Measurements from ENCODE around the gene ST3GAL3.

ST3GAL3 gene

DNA sequence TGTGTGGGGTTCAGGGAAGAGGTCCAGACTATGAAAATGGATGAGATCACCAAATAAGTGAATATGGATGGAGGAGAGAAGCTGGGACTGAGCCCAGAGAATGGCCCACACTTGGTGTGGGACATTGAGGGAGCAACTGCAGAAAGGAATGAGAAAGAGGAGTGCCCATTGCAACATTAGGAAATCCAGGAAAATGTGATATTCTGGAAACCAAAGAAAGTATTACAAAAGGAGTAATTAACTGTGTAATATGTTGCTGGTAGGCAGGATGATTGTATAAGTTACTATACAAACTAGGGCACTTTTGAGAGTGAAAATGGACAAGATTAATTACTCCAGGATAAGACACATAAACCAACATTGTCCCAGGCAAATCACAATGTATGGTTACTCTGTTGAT is 166.5 kb downstream of the ST3GAL3 start:
- no peak for DNase-seq (ENCODE audit: low read depth in 1 of 2, low spot score in 1 of 2)

DNA sequence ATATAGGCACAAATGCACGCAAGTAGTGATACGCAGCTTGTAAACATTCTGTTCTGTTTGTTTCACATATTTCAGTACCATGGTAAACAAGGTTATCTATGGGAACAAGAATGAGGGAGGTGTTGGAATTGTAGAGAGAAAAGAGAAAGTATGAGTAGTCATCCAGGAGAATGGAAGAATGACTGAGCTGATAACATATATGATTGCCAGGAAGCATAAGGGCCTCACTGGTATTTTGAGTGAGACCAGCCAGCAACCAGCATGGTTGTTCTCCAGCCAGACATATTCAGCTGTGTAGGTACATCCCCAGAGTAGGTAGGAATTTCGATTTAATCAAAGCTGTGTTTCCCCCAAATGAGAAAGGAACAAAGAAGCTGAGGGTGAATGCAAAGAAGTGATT is 167.4 kb downstream of the ST3GAL3 start:
- DNase-seq (ENCODE audit: low read depth in 1 of 2, low spot score in 1 of 2): no peak

DNA sequence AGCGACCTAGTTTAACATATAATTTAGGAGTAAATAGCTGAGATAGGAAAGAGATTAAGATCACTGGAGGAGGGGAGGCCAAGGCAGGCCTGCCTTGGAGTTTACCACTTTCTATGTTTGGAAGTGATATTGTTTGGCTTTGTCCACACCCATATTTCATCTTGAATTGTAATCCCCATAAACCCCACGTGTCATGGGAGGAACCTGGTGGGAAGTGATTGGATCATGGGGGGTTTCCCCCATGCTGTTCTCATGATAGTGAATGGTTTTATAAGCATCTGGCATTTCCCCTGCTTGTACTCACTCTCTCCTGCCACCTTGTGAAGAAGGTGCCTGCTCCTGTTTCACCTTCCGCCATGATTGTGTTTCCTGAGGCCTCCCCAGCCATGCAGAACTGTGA is 168.0 kb downstream of the ST3GAL3 start:
- DNase-seq (ENCODE audit: low read depth in 1 of 2, low spot score in 1 of 2): no peak

DNA sequence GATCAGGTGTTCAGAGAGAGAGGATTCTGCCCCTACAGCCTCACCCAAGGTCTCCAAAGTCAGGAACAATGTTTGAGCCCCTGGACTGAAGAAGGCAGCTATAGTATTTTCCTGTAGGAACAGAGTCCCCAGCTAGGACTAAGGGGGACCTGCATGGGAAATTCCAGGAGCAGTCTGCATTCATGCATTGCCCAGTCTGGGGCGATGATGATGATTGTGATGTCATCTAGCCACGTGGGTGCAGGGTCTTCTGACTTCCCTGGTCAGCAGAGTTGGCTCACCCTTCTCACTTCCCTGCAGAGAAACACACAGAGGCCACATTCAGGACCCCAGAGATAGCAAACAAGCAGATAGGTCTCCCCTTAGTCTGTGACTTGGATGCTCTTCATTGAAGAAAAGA is 169.8 kb downstream of the ST3GAL3 start:
- no peak for DNase-seq (ENCODE audit: low read depth in 1 of 2, low spot score in 1 of 2)

DNA sequence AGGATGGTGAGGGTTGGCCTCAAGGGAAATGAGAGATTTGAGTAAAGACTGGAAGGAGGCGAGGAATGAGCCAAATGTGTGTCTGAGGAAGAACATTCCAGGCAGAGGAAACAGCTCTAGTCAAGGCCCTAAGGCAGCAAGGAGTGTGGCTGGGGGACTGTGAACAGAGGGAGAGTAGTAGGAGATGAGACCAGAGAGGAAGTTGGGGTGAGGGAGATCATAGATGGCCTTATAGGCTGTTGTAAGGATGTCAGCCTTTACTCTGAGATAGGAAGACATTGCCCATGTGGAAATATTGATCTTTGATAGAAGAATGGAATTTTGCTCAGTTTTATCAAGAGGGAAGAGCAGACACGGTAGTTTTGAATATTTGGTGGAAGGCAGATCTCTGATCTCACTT is 171.1 kb downstream of the ST3GAL3 start:
- DNase-seq (ENCODE audit: low read depth in 1 of 2, low spot score in 1 of 2): no peak

DNA sequence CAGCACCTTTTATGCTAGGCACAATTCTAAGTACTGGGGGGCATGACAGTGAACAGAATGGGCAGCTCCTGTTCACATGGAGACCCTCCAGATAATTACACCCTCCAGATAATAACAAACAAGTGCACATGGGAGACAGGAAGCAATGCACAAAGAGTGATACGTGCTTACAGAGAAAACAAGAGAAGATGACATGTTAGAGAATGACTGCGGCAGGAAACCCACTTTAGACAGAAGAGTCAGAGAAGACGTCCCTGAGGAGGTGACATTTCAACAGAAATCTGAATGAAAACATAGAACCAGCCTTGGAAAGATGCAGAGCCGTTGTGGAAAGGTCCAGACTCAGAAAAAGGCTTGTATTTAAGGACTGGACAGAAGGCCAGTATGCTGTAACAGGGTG is 171.5 kb downstream of the ST3GAL3 start:
- DNase-seq (ENCODE audit: low read depth in 1 of 2, low spot score in 1 of 2): no peak

DNA sequence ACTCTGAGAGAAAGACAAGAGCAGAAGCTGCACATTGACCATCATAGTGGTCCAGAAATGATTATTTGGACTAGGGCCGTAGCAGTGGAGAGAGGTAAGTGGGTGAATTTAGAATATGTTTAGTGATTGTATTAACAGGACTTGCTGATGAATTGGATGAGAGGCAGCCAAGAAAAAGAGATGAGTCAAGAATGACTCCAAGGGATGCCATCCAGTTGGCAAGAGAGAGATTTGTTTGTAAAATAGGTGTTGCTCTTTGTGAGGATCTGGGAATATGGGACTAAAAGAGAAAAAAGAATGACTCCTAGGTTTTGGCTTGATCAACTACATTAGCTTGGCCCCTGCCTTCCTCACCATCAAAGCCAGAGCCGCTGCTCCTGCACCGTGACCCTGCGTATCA is 172.1 kb downstream of the ST3GAL3 start:
- no peak for DNase-seq (ENCODE audit: low read depth in 1 of 2, low spot score in 1 of 2)

DNA sequence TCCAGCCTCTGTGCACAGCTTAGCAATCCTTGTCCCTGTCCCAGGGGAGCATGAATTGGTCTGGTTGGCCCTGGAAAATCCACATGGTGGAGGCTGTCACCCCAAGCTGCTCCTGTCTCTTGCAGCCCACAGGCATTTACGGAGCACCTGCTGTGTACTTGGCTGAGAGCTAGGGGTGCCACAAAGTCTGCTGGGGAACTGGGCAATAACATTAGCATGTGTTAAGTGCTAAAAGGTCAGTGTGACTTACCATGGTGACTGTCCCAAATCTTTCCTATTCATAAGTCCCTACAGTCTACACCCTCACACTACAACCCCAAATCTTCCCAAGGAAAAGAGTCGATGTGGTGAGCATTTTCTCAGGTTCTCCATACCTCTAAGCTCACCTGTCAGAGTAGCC is 172.7 kb downstream of the ST3GAL3 start:
- no peak for DNase-seq (ENCODE audit: low read depth in 1 of 2, low spot score in 1 of 2)

DNA sequence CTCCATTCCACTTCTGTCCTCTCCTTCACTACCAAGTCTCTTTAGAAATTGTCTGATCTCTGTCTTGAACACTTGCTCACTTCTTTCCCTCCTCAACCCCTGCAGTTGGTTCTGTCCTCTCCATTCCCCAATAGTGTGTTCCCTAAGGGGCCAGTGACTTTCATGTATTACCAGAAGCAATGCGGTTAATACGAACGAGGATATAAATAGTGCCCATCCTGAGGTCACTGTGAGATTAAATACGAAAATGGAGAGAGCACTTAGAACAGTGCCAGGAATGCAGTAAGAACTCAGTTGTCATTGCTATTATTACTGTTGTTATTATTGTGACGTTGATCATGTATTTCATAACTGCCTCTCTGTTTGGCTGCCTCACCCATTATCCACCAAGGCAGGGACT is 173.3 kb downstream of the ST3GAL3 start:
- DNase-seq (ENCODE audit: low read depth in 1 of 2, low spot score in 1 of 2): no peak

DNA sequence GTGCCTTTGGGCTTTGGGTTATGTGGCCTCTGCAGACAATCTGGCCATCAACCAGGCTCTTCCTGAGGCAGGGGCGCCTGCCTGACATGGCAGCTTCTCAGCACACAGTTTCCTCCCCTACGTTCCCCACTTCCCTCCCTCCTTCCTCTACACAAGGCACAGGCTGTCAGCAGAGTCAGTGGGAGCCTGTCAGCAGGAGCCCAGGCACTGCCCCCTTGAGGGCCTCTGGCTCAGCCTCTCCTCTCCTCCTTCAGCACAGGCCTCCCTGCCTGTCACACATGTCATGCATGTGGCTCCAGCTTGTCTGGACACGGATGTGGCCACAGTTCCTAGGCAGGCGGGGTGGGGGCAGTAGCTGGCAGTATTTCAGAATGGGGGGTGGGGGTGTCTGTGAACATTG is 174.1 kb downstream of the ST3GAL3 start:
- DNase-seq (ENCODE audit: low read depth in 1 of 2, low spot score in 1 of 2): no peak

DNA sequence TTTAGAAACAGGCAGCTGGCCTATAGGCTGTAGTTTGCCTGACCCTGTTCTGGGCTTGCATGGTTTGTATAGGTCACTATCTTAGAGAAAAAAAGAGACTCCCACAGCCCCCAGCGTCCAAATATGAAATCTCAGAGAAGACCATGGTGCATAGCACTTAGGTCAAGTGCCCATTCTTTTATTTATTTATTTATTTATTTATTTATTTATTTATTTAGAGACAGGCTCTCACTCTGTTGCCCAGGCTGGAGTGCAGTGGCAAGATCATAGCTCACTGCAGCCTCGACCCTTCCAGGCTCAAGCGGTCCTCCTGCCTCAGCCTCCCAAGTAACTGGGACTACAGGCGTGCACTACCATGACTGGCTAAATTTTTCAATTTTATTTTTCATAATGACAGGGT is 175.4 kb downstream of the ST3GAL3 start:
- no peak for DNase-seq (ENCODE audit: low read depth in 1 of 2, low spot score in 1 of 2)

DNA sequence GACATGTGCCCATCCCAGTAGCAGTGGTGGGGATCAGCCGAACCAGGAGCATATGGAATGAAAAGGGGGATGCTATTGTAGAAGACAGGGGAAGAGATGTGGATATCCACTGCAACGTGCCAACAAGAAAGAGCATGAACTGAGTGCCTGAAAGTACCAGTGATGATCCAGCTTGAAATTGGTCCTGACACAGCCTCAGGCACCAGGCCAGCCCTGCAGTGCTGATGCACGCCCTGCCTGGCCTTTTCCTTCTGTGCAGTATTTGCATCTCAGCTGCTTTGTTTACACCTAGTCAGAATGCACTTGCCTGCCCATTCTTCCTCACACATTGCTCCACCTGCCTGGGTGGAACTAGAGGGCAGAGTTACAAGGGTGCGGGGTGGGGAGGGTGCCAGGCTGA is 176.0 kb downstream of the ST3GAL3 start:
- DNase-seq (ENCODE audit: low read depth in 1 of 2, low spot score in 1 of 2): no peak

DNA sequence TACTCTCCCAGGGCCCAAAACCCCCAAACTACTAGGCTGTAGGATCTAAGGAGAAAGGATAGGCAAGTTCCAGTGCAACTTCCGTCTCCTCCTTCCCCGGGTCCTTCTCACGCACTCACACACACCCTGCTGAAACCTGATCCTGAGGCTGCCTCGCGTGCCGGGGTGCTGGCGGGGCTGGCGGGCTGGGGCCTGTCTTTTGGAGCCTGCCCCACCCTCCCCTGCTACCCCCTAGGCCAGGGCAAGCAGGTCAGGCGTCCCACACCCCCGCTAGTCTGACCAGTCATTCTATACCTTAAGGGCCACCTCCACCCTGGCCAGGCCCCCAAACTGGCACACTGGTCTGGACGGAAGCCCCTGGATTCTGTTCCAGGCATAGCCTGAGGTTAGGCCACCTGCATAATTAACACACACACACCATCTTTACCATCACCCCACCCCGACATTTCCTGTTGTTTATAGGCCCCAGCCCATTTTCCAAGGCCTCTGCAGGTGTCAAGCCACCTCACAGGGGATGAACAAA is 178.0 kb downstream of the ST3GAL3 start:
- DNase-seq (ENCODE audit: low read depth in 1 of 2, low spot score in 1 of 2): no peak

DNA sequence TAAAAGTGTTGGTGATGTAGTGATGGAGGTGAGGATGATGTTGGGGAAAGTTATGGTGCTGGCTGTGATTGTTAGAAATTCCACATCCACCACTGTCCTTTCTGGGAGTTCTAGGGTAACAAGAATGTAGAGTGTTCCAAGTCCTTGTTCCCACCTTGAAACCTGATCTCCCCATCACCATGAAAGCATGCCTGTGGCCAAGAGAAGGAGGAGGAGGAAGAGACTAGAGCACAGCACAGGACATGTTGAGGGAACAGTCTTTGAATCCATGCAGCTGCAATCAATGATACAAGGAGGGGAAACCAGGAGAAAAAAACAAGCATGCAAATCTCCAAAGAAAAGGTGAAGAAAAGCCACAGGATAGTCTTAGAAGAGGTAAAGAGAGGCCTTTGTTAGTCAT is 180.4 kb downstream of the ST3GAL3 start:
- DNase-seq (ENCODE audit: low read depth in 1 of 2, low spot score in 1 of 2): no peak

DNA sequence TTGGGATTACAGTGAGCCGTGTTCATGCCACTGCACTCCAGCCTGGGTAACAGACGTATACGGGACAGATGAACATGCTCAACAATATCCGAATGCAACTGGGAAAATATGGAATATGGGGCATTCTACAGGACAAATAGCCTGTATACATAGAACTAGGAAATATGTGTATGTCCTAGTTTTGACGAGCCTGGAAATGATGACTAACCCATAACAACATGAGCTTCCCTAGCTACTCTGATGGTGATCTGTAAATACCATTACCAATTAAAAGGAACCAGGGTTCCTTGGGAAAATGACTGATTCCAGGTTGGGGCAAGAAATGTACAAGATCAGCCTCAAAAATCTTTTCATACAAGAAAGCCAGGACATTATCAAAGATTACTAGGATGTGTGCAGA is 183.5 kb downstream of the ST3GAL3 start:
- DNase-seq (ENCODE audit: low read depth in 1 of 2, low spot score in 1 of 2): no peak

DNA sequence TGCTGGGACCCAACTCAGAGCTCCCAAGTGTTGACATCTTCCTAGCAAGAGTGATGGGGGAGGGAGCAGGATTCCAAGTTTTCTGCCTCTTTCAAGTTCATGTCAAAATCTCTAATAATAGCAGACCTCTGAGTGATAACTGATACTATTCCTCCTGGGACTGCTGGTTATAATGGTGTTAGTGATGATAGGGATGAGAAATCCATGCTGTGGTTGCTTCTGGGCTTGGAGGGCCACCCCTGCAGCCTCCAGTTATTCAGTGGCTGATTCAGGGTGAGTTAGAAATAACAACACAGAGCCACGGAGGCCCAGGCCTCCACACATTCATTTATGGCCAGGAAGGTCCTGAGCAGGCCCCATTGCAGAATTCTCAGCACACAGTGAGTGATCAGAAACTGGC is 185.7 kb downstream of the ST3GAL3 start:
- no peak for DNase-seq (ENCODE audit: low read depth in 1 of 2, low spot score in 1 of 2)

DNA sequence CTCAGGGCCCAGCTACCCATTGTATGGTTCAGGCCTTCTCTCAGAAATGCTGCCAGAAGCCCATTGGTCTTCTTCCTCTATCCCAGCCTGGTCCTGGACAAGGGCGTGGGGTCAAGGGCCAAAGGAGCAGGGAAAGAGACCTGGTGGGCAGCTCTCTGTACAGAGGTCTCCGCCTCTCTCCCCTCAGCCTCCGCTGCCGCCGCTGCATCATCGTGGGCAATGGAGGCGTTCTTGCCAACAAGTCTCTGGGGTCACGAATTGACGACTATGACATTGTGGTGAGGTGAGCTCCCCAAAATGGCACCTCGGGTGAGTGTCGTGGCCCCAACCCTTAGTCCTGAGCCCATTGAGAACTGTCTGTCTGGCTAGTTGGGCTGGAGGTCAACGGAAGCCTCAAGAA is 191.6 kb downstream of the ST3GAL3 start:
- no peak for DNase-seq (ENCODE audit: low read depth in 1 of 2, low spot score in 1 of 2)

DNA sequence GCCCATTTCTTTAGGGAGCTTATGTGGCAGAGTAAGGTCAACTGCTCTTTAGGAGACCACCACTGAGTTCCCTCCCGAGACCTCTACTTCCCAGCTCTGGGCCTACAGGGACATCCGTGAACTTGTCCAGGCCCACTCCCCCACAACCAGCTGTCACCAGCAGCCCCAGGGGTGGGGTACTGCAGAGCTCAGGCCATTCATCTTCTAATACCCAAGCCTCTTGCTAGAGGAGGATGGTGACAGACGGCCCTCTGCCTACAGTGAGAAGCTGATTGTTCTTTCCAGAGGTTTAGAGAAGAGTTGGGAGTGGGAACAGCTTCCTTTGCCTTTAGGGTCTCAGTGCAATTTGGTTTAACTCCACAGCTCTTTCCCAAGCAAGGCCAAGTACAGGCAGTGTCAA is 193.1 kb downstream of the ST3GAL3 start:
- no peak for DNase-seq (ENCODE audit: low read depth in 1 of 2, low spot score in 1 of 2)

DNA sequence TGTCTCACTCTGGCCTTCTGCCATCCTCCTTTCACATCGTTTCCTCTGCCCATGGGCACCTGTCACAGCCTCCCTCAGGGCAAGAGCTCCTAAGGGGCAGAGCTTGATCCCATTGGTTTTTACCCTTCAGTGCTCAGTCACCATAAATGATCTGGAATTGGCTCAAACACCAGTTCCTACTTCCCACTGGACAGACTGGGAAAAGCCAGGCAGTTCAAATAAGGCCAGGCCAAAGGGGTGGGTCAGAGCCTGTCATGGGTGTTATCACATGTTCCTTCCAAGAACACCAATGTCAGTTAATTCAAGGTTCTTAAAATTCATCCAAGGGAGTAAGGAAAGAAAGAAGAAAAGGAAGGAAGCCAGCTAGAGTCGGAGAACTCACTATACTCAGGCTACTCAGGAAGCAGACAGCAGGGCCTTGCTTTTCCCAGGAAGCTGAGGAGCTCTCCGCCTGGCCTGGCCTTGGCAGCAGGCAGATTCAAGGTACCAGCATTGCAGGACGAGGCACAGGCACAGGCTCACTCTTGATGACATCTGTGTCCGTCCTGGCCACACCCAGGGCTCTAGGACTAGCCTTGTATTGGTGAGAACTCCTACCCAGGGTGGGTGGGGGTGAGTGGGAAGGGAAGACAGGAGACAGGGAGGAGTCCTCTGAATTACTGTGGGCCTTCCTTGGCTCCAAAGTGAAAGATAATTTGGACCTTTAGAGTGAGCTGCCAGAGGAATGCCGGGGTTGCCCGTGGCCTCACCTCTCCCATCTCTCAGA is 194.0 kb downstream of the ST3GAL3 start:
- no peak for DNase-seq (ENCODE audit: low read depth in 1 of 2, low spot score in 1 of 2)

DNA sequence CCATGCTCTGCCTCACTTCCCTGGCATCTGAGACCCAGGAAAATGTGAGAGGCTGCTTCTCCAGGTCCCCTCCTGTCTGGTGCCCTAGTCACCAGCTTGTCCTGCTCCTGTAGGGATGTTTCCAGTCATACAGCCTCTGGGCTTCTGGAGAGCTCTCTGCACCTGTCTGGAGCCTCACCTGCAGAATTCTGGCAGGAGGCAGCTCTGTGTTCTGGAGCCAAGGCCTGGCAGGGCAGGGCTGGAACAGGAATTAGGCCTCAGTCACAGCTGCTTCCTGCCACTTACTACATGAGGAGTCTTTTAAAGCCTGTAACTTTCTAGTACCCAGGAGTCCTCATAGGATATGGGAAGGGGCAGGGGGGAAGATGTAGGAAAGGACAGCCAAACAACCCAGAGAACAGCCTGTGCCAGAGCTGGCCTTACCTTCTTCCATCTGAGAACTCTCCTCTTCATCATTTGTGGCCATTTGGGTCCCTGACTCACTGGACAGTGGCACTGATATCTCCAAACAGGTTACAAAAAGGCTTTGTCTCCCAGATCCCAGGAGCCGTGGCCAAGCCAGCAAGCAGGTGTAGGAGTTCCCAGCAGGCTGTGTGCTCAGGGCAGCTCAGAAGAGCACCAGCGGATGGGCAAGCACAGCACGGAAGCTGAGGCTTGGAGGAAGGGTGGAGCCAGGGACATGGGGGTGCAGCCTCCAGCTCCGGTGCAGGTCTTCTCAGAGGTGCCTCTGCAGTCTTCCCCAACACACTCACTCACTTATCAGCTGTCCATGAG is 194.9 kb downstream of the ST3GAL3 start:
- no peak for DNase-seq (ENCODE audit: low read depth in 1 of 2, low spot score in 1 of 2)

DNA sequence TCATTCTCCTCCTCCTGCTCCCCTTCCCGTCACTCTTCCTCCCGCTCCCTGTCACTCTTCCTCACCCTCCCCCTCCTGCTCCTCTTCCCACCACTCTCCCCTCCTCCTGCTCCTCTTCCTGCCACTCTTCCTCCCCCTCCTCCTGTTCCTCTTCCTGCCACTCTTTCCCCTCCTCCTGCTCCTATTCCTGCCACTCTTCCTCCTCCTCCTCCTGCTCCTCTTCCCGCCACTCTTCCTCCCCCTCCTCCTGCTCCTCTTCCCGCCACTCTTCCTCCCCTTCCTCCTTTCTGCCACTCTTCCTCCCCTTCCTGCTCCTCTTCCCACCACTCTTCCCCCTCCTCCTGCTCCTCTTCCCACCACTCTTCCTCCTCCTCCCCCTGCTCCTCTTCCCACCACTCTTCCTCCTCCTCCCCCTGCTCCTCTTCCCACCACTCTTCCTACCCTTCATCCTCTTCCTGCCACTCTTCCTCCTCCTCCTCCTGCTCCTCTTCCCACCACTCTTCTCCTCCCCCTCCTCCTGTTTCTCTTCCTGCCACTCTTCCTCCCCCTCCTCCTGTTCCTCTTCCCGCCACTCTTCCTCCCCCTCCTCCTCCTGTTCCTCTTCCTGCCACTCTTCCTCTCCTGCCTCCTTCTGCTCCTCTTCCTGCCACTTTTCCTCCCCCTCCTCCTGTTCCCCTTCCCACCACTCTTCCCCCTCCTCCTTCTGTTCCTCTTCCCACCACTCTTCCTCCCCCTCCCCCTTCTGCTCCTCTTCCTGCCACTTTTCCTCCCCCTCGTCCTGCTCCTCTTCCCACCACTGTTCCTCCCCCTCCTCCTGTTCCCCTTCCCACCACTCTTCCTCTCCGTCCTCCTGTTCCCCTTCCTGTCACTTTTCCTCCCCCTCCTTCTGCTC is 197.6 kb downstream of the ST3GAL3 start:
- no peak for DNase-seq (ENCODE audit: low read depth in 1 of 2, low spot score in 1 of 2)

DNA sequence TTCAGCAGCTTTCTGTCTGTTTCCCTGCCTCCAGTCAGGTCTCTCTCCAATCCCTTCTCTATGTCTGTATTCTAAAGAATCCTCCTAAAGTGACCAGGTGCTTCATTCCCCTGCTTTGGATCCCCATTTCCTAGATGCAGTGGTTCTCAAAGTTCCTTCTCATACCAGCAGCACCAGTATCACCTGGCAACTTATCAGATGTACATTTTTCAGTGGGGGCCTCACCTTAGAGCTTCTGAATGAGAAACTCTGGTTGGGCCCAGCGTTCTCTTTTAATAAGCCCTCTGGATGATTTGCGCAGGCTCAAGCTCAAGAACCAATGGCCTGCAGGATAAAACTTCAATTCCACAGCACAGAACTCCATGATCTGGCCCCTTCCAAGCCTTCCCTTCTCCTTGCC is 200.9 kb downstream of the ST3GAL3 start:
- no peak for DNase-seq (ENCODE audit: low read depth in 1 of 2, low spot score in 1 of 2)

Data from stimulated activated CD4-positive, alpha-beta T cell treated with anti-CD3 and anti-CD28 coated beads, Interleukin-15, amount 100 ng/mL, for 1 hour (primary cell).